ENCODE measurements around the gene IGF2BP3. TPM values are rescaled to one million over a fixed set of nuclear protein-coding genes. Genes with fewer than 3 reads are reported as not detected.

The IGF2BP3 gene
- total RNA-seq, 3 donors from 2014 or later (not counting 1 experiment from before 2014, with no cell fraction given) = 1.4 to 2.9 TPM; not detected in 1

DNA sequence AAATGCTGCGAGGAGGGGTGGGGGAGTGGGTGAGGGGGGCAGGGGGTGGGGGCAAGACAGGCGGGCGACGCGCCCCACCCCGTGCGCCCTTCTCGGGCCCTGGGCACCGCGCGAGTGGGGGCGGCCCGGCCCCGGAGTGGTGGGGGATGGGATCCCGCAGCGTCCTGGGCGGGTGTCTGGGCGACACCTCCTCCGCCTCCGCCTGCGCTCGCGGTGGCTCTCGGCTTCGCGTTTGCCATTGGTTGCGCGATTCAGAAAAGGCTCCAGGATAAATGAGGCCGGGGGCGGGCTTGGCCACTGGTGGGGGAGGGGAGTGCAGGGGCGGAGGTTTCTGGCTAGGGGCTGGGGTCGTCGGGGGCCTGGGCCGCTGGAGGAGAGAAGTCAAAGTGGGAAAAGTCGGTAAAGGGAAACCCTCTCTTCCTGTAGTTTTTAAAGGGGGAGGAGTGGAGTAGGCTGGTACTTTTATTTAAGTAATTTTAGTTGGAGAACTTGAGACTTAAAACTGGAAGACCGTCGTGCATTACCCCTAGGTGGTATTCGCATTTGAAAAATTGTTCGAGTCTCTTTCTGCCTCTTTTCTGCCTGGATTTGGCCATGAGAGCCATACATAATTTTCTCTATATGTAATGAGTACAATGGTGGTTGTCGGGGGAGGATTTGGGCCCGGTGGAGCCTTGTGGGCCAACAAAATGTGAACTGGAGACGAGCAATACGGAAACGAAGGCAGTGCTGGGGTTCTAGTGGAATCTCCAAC lies 992 bp upstream of the IGF2BP3 start:
- Histone ChIP-seq H3K4me3 (ENCODE audit: low read length) (no peak overlapping the region), H3K4me1 (ENCODE audit: control insufficient read depth, insufficient read depth, low read length) (peaks cover 56% of the 10 kb centered on the region), H3K27me3 (ENCODE audit: control insufficient read depth, insufficient read depth, low read length) (peaks cover 81% of the 10 kb centered on the region), H3K27ac (ENCODE audit: low read length) (no peak overlapping the region), H3K36me3 (ENCODE audit: control insufficient read depth, insufficient read depth, low read length) (no peaks in the 10 kb centered on the region), H3K9me3 (ENCODE audit: control insufficient read depth, insufficient read depth, low read length) (peaks cover 13% of the 10 kb centered on the region)
- peak overlapping the region; percentile 86 for H3K4me3 Mint-ChIP-seq
- TF ChIP-seq, protein P1, sequence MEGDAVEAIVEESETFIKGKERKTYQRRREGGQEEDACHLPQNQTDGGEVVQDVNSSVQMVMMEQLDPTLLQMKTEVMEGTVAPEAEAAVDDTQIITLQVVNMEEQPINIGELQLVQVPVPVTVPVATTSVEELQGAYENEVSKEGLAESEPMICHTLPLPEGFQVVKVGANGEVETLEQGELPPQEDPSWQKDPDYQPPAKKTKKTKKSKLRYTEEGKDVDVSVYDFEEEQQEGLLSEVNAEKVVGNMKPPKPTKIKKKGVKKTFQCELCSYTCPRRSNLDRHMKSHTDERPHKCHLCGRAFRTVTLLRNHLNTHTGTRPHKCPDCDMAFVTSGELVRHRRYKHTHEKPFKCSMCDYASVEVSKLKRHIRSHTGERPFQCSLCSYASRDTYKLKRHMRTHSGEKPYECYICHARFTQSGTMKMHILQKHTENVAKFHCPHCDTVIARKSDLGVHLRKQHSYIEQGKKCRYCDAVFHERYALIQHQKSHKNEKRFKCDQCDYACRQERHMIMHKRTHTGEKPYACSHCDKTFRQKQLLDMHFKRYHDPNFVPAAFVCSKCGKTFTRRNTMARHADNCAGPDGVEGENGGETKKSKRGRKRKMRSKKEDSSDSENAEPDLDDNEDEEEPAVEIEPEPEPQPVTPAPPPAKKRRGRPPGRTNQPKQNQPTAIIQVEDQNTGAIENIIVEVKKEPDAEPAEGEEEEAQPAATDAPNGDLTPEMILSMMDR (IDR thresholded peaks at IDR 0.05) = no peak
- peaks cover 37 to 50% of the 10 kb centered on the region in 2 donors for H3K4me1 Mint-ChIP-seq
- H3K9me3 Mint-ChIP-seq = no peaks in the 10 kb centered on the region
- WGBS (ENCODE audit: insufficient coverage) = 3% methylated on average over 44 of the region's 44 CpGs
- ATAC-seq (peak; percentile 41 to 47 (median 46)), DNase-seq (peak; percentile 30 to 57)
- no peak overlapping the region for H3K27ac Mint-ChIP-seq
- H3K27me3 Mint-ChIP-seq (ENCODE audit: low read depth in 2 of 2) = peaks cover 54 to 73% of the 10 kb centered on the region in 2 donors
- intact Hi-C loops (cut with micrococcal nuclease) = no loop called here
- H3K36me3 Mint-ChIP-seq = no peaks in the 10 kb centered on the region

DNA sequence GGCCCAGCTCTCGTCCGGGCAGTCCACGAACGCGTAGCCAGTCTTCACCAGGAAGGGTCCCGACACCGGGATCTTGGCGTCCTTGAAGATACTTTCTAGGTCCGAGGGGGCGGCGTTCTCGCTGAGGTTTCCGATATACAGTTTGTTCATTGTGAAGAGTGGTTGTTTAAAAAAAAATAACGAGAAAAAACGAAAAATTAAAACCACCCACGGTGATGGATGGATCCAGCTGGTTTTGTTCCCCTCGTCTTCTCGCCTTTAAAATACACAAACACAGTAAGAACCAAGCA lies 385 bp downstream of the IGF2BP3 start:
- Histone ChIP-seq H3K27ac (ENCODE audit: low read length) (no peak overlapping the region), H3K9me3 (ENCODE audit: control insufficient read depth, insufficient read depth, low read length) (peaks cover 12% of the 10 kb centered on the region), H3K27me3 (ENCODE audit: control insufficient read depth, insufficient read depth, low read length) (peaks cover 76% of the 10 kb centered on the region), H3K4me3 (ENCODE audit: low read length) (no peak overlapping the region), H3K36me3 (ENCODE audit: control insufficient read depth, insufficient read depth, low read length) (no peaks in the 10 kb centered on the region), H3K4me1 (ENCODE audit: control insufficient read depth, insufficient read depth, low read length) (peaks cover 56% of the 10 kb centered on the region)
- ATAC-seq (no peak), DNase-seq (no peak)
- Mint-ChIP-seq H3K36me3 (no peaks in the 10 kb centered on the region), H3K27me3 (ENCODE audit: low read depth in 2 of 2) (peaks cover 59 to 75% of the 10 kb centered on the region in 2 donors), H3K9me3 (no peaks in the 10 kb centered on the region), H3K27ac (peak overlapping the region in 1 of 2 donors; percentile 56), H3K4me1 (peaks cover 36 to 49% of the 10 kb centered on the region in 2 donors), H3K4me3 (peak overlapping the region; percentile 86)
- intact Hi-C loops (cut with micrococcal nuclease) = no loop called here
- TF ChIP-seq, protein P1 (IDR thresholded peaks at IDR 0.05) = no peak
- 5% methylated on average over 16 of the region's 18 CpGs for WGBS (ENCODE audit: insufficient coverage)

DNA sequence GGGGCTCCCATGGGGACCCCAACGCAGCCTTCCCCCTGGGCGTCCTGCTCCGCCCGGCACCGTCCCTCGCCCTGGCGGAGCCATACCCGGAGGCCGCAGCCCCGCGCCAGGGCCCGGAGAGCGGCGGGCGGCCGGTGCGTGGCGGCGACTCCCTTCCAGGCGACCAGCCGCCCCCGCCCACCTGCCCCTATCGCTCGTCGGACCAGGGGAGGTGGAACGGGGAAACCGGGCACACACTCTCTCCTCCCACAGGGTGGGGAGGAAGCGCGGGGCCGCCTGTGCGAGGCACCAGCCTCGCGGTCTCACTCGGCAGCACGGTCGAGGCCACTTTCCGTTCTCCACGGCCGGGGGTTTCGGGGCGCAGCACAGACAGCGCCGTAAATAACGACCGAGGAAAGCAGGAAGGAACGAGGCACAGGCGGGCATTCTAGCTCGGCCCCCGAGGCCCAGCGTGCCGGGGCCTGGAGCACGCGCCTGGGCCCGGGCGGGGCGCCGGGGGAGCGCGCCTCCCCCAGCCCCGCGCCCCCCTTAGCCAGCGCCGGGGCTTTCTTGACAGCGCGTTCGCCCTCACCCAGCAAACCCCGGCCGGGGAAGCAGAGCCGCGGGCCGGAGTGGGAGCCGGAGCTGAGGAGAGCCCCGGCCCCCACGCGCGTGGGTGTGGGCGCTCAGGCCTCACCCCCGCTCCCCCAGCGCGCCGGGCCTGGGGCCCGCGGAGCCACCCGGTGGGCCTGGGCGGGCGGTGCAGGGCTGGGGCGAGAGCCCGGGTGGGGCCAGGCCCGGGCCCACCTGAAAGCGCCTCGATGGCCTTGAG lies 936 bp downstream of the IGF2BP3 start:
- intact Hi-C loops (cut with micrococcal nuclease) = no loop called here
- Histone ChIP-seq H3K36me3 (ENCODE audit: control insufficient read depth, insufficient read depth, low read length) (no peaks in the 10 kb centered on the region), H3K4me1 (ENCODE audit: control insufficient read depth, insufficient read depth, low read length) (peaks cover 53% of the 10 kb centered on the region), H3K9me3 (ENCODE audit: control insufficient read depth, insufficient read depth, low read length) (peaks cover 7% of the 10 kb centered on the region), H3K4me3 (ENCODE audit: low read length) (no peak overlapping the region), H3K27me3 (ENCODE audit: control insufficient read depth, insufficient read depth, low read length) (peaks cover 70% of the 10 kb centered on the region), H3K27ac (ENCODE audit: low read length) (no peak overlapping the region)
- Mint-ChIP-seq H3K27ac (peak overlapping the region in 1 of 2 donors; percentile 56), H3K9me3 (no peaks in the 10 kb centered on the region), H3K4me3 (peak overlapping the region; percentile 64), H3K4me1 (peaks cover 31 to 44% of the 10 kb centered on the region in 2 donors), H3K36me3 (no peaks in the 10 kb centered on the region), H3K27me3 (ENCODE audit: low read depth in 2 of 2) (peaks cover 55 to 74% of the 10 kb centered on the region in 2 donors)
- WGBS (ENCODE audit: insufficient coverage) = under 1% methylated on average over 91 of the region's 91 CpGs
- peak; percentile 55 to 73 (median 62) for ATAC-seq
- DNase-seq = peak; percentile 27 to 67
- TF ChIP-seq, protein P1 (IDR thresholded peaks at IDR 0.05) = no peak
